ENCODE results near the gene GALNT4. TPM values are rescaled to one million over a fixed set of nuclear protein-coding genes. Genes with fewer than 3 reads are reported as not detected.

The GALNT4 gene
- total and polyA plus RNA-seq, 2 of the 13 experiments (the other 11 are each of a cell fraction or from before 2014, with no cell fraction given), result 4.9 to 6.8 TPM

- no peak for TF ChIP-seq ZBTB40 (IDR thresholded peaks at IDR 0.05)
- no peak for TF ChIP-seq ZBTB40 (CRISPR knock-in tag; IDR thresholded peaks at IDR 0.05)
- no peak for TF ChIP-seq ZKSCAN1 (IDR thresholded peaks at IDR 0.05; ENCODE audit: low read length)
- no peak for TF ChIP-seq FOXK2 (IDR thresholded peaks at IDR 0.05)
- TF ChIP-seq ZNF317 (CRISPR knock-in tag; IDR thresholded peaks at IDR 0.05), result peak; percentile 33; the same call in 1 of the 2 replicates
- no peak for TF ChIP-seq ATF7 (IDR thresholded peaks at IDR 0.05)
- 0 out of 2 replicates have a peak, but pooled peaks have one; percentile 26 for TF ChIP-seq ATF7 (CRISPR knock-in tag; IDR thresholded peaks at IDR 0.05)
- peak; percentile 67 for TF ChIP-seq ISL2 (CRISPR knock-in tag; IDR thresholded peaks at IDR 0.05)
- TF ChIP-seq JUN (CRISPR knock-in tag; IDR thresholded peaks at IDR 0.05), result no peak
- TF ChIP-seq ARNT2 (CRISPR knock-in tag; IDR thresholded peaks at IDR 0.05; ENCODE audit: low read depth), result peak; percentile 21; the same call in 1 of the 2 replicates
- peak; percentile 7; the same call in 1 of the 2 replicates for TF ChIP-seq CEBPG (CRISPR knock-in tag; IDR thresholded peaks at IDR 0.05)
- no peak for TF ChIP-seq DZIP1 (CRISPR knock-in tag; IDR thresholded peaks at IDR 0.05)
- TF ChIP-seq ZFX (CRISPR knock-in tag; IDR thresholded peaks at IDR 0.05; ENCODE audit: low read depth), result peak; percentile 83
- TF ChIP-seq MBD4 (IDR thresholded peaks at IDR 0.05; ENCODE audit: borderline replicate concordance, low read length), result no peak
These were observed 1.5 kb upstream of the GALNT4 start, which contains the start of gene POC1B (continued) for GRCh38 chr12:89525824-89526770.
